ENCODE results near the gene TMEM35B.
"Not testable (repeated sequence)": the region's sequence is repeated elsewhere in the genome, so short reads cannot be mapped to it uniquely, and the experiment has no call there.

TMEM35B gene

DNA sequence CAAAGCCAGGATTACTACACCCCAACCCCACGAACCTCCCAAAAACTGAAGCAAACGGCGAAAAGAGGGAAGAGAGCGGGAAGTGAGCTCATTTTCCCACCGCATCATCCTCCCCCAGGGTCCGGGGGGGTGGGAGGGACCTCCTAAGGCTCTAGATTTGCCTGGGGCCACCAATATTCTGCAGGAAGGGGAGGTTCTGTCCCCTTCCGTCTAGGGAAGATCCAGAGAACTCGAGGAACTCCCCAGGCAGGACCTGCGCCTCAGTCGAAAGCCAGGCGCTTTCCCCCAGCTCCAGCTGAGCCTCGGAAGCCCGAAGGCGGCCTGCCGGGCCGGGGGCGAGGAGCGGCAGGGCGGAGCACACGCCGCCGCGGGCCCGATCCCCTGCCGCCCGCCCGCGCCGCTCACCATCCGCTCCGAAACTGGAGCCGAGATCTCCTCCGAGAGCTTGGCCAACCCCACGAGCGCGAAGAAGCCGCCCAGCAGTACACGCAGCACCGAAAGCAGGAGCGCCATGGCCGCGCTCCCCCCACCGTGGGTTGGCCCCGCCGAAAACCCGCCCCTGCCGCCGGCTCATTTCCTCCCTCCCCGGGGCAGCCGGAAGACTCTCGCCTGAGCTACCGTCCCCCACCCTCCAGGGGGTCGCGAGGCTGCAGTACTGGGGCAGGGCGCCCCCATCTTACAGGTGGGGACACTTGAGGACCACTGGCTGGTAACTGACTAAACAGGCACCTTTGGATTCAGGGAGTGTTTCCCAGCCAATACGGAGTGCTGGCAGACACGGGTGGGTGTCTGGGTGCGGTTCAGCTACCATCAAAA, at the start of gene TMEM35B:
Gene TMEM35B (minus strand): TSS at position 555 of the 816 bp plus-strand sequence. CDS start 42 bp downstream, at position 513.
- peak; percentile 81 for DNase-seq

DNA sequence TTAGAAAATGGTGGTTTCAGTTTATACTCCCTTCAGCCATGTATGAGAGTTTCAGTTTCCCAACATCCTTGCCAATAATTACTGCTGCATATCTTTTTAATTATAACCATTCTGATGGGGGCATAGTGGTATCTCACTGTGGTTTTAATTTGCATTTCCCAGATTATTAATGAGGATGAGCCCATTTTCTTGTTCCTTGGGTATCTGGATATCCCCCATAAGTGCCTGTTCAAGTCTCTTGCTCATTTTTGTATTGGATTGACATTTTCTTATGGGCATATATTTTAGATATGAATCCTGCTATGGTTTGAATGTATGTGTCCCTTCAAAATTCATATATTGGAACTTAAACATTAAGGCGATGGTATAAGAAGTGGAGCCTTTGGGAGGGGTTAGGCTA, 48.2 kb upstream of the TMEM35B start:
- no peak for DNase-seq

DNA sequence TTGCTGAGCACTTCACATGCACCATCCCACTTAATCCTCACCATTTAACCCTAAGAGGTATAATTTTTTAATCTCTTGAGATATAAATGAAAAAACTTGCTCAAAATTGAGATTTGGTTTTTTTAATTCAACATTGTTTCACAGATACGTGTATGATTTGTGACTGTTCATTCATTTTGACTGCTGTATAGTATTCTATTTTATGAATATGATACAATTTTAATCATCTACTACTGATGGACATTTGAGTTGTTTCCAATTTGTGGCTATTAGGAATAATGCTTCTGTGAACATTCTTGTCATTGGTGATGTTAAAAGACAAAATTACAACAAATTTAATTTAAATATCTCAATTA, 47.2 kb upstream of the TMEM35B start:
- DNase-seq: no peak

DNA sequence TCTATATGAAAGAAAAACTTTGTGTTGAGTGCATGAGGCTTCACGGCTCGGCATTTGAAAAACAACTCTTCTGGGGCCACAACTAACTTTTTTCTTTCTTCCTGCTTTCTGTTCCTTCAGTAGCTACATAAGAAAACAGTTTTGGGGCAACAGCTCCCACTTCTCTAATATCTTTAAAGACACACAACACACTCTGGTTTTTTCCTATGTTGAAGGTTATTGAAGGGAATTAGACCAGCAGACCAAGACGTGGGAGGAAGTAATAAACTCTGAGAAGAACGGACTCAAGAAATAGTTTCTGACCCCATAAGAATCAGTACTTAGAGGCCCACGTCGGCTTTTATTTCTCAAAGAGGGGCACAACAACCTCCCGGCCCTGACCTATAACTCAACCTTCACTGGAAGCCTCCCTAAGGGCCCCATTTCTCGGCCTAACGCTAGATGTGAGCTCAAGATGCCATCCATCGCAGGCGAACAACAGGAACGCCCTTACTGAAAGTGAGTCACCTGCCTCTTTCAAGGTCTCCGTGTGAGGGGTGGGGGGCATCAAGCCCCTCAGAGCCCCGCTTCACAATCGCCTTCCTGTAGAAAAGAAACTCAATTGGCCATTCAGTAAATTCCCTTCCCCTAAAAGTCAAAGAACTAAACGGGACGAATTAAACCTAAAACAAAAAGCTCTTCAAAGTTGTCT, 45.8 kb upstream of the TMEM35B start:
- peak; percentile 28 for DNase-seq

DNA sequence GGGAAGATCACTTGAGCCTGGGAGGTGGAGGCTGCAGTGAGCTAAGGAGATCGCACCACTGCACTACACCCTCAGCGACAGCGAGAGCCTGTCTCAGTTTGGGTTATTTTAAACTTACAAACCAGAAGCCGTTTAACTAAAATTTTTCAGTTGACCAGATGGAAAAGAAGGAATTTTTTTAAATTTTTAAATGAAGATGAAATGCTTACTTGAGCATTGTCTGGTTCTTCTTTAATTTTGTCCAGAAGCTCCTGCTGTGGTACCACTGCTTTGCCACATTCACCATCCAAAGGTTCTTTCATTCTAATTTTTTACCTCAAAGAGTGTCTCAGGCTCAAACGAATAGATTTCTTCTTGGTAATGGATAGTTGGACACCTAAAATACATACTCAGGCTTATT, 45.2 kb upstream of the TMEM35B start:
- DNase-seq: no peak

DNA sequence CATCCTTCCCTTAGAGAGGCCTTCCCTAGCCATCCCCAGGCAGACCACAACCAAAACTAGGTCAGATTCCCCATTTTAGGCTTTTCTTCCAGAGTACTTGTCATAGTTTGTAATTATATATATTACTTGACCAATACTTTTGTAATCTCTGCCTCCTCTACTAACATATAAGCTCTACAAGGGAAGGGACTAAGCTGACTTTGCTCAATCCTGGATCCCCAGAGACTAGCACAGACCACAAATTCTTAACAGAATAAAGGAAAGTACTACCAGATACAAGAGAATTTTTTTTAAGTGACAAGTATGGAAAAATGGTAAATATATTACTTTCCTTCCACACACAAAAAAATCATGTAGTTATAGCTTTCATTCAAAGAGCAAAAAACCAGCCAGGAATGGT, 44.6 kb upstream of the TMEM35B start:
- DNase-seq: no peak

DNA sequence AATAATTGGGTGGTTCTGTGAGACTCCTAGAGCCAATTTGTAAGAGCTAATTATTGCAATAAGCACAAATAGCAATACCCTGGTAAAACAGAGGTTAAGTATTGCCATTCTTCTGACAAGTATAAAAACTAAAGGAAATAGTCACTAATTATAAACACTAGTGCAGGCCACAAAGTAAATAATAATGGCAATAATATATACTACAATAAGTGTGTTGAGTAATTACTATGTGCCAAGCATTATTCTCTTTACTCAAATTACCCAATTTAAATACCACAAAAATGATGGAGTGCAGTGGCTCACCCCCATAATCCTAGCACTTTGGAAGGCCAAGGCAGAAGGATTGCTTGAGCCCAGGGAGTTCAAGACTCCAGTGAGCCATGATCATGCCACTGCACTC, 31.3 kb upstream of the TMEM35B start:
- no peak for DNase-seq

DNA sequence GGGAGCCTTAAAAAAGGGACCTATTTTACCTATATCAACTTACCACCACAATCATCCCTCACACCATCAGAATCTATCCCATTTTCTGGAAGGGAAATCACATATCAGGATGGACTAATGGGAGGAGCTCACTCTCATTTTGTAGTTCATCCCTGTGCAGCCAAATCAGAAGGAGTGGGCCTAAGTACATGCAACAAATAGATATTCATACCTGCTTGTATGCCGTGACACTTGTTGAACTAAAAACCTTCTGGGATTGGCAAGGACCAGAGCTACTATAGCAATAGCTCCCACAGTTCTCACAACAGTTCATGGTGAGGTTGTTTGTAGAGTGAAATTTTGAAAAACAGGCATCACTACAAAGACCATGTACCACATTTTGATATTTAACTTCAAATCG, 29.3 kb upstream of the TMEM35B start:
- no peak for DNase-seq

DNA sequence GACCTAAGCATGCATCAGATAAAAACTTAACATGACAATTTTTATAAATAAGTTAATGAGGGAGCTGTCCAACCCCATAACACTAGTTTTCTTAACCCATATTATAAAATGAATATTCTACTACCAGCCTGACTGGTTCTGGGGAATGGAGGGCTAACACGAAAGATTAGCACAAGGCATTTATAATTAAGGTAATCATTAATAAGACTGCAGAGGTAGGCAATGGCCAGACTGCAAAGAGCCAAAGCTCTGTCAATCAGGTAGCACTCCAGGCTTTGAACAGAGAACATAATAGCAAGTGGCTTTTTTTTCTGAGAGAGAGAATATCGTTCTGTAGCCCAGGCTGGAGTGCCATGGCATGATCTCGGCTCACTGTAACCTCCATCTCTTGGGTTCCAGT, 20.6 kb upstream of the TMEM35B start:
- DNase-seq: no peak

DNA sequence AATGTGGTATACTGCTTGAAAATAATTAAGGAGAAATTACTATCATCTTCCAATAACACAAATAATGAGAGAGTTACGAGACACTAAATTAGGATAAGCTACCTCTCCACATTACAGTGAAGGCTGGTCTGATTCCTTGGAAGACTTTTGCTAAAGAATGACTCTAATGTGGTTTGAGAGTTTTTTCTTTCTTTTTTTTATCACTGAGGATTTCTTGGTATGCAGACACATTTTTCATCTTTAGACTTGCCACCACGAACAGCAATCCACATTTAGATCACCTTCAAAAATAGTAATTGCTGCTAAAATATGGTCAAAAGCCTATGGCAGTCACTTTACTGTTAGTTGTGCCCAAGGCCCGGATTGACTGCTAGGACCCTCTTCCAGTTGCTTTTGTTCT, 16.6 kb upstream of the TMEM35B start:
- DNase-seq: no peak

DNA sequence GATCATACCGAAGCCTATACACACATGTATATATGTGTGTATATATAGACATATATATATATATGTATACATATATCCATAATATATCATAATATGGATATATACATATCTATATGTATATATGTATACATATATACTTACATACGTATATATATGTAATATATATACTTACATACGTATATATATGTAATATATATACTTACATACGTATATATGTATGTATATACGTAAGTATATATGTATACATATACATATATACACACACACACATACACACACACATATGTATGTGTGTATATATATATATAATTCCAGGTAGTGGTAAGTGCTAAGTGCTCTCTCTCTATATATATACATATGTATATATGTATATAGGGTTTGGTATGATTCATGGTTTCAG, 9.7 kb upstream of the TMEM35B start:
- DNase-seq: no peak

DNA sequence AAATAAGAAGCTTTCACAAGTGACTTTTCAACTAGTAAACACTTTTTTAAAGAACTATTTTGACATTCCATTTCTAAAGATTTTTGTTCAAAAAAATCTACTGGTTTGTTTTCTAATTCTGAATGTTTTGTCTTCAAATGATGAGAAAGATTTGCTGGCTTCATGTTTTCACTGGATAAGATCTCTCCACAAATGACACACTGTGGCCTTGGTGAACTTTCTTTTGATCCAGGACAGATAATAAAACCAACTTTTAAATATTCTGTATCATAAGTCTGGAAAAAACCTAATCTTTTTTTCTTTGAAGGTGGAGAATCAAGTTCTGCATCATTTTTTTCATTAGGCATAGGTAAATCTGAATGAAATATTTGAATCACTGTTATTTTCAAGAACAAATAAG, 3.4 kb upstream of the TMEM35B start:
- DNase-seq: no peak

DNA sequence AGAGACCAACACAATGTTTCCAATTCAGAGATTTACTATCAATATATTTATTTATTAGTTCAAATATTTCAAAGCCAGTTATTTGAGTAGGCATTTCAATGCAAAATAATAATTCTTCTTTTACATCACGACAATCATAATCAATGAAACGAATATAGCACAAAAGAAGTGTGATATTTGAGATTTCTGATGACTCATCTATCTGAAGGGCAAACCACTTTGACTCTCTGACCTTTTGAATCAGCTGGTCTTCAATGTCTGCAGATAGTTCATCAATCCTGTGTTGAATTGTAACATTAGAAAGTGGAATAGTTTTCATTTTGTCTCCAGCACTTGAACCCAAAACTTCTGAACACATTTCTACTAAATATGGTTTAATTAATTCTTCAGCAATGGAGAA, 3.0 kb upstream of the TMEM35B start:
- no peak for DNase-seq

DNA sequence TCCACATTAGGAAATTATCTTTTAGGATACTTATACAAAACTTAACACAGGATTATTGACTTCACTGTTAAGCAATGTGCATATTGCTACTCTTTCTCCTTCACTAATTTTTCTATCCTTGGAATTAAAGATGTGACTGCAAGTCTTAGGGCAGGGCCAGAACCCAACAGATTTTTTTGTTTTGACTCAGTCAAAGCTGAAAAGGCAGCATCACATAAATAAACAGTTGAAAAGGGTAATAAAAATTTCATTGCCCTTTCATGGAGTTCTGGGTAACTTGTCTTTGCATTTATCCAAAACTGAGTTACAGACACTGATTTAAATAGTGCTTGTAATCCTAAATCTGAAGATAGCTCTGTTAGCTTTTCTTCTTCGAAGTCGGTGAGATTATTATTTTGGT, 1.9 kb upstream of the TMEM35B start:
- no peak for DNase-seq

DNA sequence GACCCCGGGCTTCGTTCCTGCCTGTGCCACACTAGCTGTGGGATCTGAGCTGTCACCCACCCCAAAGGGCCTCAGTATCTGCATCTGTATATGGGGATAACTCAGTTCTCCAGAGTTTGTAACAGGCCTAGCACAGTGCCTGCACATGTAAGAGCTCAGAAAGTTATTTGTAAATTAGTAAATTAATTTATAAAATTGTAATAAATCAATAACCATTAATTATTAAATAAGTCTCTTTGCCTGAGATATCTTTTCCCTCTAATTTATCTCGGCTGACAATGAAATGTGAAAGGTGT, 410 bp upstream of the TMEM35B start:
- DNase-seq: not testable (repeated sequence)

DNA sequence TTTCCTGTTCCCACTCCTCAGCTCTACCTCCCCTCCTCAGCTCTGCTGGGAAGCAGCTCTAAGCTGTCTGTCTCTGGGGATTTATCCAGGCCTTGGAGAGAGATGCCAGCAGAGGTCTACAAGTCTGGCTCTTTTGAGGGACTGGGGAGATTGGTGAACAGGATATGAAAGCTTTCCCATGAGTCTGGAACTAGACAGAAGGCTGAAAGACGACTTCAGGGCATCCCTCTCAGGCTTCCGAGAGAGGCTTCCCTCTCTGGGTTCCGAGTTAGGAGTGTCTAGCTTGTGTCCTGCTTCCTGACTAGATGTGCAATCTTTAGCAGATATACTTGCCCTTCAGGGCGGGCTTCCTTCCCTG, 733 bp downstream of the TMEM35B start:
- no peak for DNase-seq

DNA sequence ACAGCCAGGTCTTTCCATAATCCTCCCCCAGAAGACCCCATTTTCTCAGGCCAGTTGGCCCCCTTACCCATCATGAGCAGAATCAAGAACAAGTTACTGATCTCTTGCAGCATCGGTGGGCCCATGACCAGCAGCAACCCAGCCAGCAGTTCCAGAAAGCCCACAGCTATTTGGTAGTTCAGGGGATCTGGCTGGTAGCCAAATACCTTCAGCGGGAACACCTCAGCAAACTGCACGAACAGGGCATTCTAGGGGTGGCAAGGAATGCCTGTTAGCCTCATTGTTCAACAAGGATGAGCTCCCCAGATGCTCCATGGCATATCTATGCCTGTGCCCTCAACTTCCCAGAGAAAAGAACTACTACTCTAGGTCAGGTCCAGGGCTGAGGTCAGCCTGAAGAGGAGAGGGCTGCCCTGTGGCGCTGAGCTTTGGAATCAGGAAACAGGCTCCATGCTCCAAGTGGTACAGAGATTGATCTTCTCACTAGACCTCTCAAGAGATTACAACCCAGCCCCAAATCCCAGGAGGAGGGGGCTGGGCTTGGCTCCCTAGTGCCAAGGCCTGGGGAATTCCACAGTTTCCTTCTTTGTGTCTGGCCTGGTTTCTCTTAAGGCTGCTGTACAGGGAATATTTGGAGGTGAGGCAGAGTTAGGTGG, 1.3 kb downstream of the TMEM35B start:
- DNase-seq: no peak

DNA sequence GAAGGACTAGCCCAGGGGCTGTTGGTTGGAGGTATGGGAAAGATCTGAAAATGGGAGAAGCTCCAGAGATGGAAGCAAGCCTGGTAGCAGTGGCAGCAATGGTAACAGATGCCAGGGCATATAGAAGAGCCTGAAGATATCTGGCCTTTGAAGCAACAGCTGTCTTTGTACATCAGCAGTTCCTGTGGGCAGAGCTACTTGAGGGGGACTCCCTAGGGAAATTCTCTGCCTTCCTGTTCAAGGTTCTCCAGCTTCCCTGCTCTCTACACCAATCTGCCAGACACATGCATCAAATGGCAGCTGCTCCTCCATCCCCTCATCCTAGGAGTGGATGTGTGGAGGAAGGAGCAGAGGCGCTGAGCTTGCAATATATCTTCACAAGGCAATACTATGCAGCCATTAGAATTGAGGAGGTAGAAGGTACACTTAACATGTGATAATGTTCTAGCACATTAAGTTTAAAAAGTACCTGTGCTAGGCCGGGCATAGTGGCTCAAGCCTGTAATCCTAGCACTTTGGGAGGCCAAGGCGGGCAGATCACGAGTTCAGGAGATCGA, 2.2 kb downstream of the TMEM35B start:
- DNase-seq: no peak

DNA sequence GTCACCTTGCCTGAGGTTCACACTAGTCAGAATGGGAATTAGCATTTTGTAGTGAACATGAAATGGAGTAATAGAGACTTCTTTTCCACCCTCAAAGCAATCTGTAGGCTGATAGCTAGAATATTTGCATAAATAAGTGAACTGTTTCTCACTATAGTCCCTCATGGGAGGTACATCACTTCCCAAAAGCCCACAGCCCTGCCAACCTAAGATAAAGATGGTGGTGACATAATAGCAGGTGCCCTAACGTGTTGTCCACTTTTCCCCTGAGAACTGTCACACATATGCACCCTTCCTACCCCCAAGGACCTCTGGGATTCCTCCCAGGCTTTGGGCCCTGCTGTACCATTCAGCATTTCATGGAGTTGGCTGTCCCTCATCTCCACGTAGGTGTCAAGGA, 4.4 kb downstream of the TMEM35B start:
- no peak for DNase-seq

DNA sequence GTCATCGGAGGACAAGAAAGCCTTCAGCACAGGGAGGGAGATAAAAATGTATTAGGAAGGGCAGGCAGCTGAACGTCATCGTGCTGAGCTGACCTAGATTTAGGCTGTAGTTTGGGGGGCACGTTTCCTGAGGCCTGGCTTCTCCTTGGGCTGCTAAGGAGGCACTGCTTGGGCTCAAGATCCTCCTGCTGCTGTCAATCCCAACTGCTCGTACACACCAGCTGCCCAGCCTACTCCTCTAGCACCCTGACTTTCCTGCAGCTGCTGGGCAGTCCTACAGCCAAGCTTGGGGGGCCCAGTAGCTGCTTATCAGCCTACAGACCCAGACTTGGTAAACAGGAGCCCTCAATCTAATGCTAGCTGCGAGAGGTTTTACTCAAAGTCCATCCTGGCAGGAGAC, 6.2 kb downstream of the TMEM35B start:
- DNase-seq: no peak

DNA sequence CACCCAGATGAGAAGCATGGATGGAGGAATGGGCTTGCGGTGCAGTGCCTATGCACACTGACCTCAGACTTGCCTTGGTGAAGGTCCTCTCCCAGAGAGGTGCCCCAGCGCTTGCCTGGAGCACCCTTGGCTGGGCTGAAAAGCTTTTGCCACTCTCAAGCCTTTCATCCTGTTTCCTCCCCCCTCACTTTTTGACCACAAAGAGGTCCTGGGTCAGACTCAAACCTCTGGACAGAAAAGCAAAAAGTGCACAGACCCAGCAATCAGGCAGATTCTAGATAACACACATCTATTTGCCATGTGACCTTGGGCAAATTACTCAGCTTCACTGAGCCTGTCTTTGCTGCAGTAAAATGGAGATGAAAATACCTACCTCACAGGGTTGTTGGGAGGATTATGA, 7.3 kb downstream of the TMEM35B start:
- no peak for DNase-seq

DNA sequence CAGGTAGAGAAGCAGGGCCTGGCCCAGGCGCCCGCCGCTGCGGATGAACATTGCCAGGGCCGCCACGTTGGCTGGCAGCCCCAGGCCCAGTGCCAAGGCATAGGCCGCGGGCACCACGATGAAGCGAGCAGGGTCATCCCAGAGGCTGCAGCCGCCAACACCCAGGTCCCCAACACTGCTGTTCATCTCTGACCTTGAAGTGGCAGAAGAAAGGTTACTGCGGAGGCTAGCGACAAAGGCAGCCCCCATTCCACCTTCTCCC, 8.0 kb downstream of the TMEM35B start:
- no peak for DNase-seq

DNA sequence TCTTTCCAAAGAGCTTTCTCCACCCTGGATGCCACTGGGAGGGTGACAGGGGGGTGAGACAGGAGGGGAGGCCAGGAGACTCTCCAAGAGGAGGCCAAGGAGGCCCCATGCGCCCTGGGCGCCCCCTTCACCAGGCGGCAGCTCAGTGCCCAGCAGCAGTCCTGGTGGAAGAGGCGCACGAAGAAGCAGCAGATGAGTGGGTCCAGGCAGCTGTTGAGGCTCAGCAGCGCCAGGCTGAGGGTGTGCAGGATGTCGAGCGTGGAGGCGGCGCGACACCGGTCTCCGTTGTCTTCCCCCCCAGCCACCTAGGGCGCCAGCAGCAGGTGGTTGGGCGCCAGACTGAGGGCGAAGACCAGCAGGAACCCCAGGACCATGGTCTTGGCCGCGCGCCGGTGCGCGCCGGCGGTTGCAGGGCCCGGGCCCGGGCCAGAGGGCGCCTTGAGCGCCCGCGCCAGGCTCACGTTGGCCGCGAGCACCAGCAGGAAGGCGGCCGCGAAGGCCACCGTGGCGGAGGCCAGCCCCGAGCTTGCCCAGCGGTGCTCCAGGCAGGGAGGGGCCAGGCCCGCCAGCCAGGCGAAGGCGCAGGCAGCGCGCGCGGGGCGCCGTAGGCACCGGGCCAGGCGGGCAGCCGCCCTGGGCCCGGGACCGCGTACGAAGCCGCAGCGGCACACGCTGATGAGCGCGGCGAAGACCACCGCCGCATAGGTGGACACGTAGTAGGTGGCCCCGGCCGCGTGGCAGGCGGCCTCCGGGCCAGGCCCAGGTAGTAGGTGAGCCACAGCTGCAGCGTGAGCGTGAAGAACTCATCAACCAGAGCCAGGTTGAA, 8.6 kb downstream of the TMEM35B start:
- DNase-seq: no peak

DNA sequence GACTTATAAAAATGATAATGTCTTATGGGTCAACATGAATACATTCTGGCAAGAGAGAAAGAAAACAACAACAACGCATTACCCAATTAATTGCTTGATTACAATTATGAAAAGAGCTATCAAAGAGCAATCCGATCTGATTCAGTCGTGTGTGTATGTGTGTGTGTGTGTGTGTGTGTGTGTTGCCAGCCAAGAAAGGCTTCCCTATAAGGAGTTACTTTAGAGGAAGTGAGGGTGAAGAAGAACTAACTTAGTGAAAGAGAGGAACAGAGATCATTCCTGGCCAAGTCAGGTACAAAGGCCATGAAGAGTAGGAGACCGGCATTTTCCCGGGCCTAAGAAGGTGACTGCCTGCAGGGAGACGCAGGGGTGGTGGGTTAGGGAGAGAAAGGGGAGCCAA, 9.4 kb downstream of the TMEM35B start:
- DNase-seq: no peak
